Measurements from ENCODE around the gene ABR. TPM values are rescaled to one million over a fixed set of nuclear protein-coding genes. Genes with fewer than 3 reads are reported as not detected.

ABR gene
- total and polyA plus RNA-seq, 2 of the 8 experiments (the other 6 are each of a cell fraction or from before 2014, with no cell fraction given), result 44.8 to 47.2 TPM

DNA sequence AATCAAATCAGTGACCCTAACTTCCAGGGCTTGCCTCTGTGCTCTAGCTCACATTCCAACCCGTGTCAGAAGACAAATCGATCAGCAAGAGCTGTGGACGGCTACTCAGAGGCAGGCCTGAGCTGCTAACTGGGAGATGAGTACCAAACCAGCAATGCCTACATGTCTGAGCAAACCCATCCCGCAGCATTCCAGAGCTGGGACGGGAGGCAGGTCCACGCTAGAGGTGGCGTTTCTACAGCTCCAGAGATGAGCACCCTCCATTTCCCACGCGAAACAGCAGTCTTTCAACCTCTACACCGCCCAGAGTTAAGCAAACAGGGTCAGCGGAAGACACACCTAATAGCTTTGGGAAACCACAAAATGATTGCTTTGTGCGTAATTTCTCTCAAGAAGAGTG, 206.7 kb downstream of the ABR start:
- H3K23me2 ChIP-seq (ENCODE audit: low read depth, low read length), result peaks cover 4% of the 10 kb centered on the region
- H3K56ac ChIP-seq (replicated peaks; ENCODE audit: insufficient read length, low read depth, low read length), result no peak overlapping the region
- TF ChIP-seq SP2 (IDR thresholded peaks at IDR 0.05; ENCODE audit: low read length) (no peak), TEAD4 (IDR thresholded peaks at IDR 0.05; ENCODE audit: low read depth, low read length) (peak; percentile 46; the same call in 1 of the 2 replicates)
- no peak overlapping the region for H2AFZ ChIP-seq (ENCODE audit: low read length)
- no peak overlapping the region; a peak in 1 of 4 replicates for H3K4me2 ChIP-seq (ENCODE audit: insufficient read depth in 1 of 2, low read depth in 2 of 2, low read length in 2 of 2)
- POLR2A ChIA-PET (ENCODE audit: partially characterized antibody), result interaction anchor here (0.6 to 1.6 kb wide), 14 partner anchors 8 to 256 kb away, joined by 3 to 9 read pairs (median 3); no protein-coding TSS in a partner anchor
- peaks cover 22 to 96% of the 10 kb centered on the region in 2 experiments for H3K79me2 ChIP-seq (ENCODE audit: control insufficient read depth in 1 of 2, insufficient read depth in 2 of 2, low read length in 2 of 2)
- H3K79me1 ChIP-seq (ENCODE audit: low read depth, low read length), result peaks cover 24% of the 10 kb centered on the region
- H4K5ac ChIP-seq (ENCODE audit: insufficient read length, low read depth, low read length), result no peak overlapping the region
- no peak overlapping the region for H4K91ac ChIP-seq (replicated peaks; ENCODE audit: insufficient read length, low read length)
- no peak overlapping the region for H3K4me3 ChIP-seq (ENCODE audit: extremely low read depth in 1 of 4, insufficient read depth in 2 of 4, low read depth in 3 of 4, low read length in 4 of 4)
- no peak overlapping the region; the same call in 1 of the 2 replicates for H3K18ac ChIP-seq (ENCODE audit: extremely low read depth, low read length)
- CTCF ChIA-PET (ENCODE audit: partially characterized antibody), result interaction anchor here (0.5 to 17.5 kb wide), 16 partner anchors 8 to 218 kb away, joined by 3 to 258 read pairs (median 3); partner anchors contain the start of gene TIMM22
- H2AK5ac ChIP-seq (ENCODE audit: low read depth, low read length), result no peak overlapping the region
- no peak overlapping the region for H3K14ac ChIP-seq (ENCODE audit: insufficient read length)
- H2BK12ac ChIP-seq (ENCODE audit: low read depth, low read length), result peak overlapping the region; percentile 13; the same call in 1 of the 2 replicates
- no peak overlapping the region for H2BK120ac ChIP-seq (replicated peaks; ENCODE audit: low read depth, low read length)
- H3K27me3 ChIP-seq (replicated peaks in 1 of 4; ENCODE audit: control insufficient read depth in 3 of 4, extremely low read depth in 1 of 4, insufficient read depth in 3 of 4, low read length in 3 of 4), result no peaks in the 10 kb centered on the region
- H3K4ac ChIP-seq (replicated peaks; ENCODE audit: insufficient read length, low read depth, low read length), result no peak overlapping the region
- H2BK20ac ChIP-seq (ENCODE audit: low read length), result peak overlapping the region; percentile 2; the same call in 1 of the 2 replicates
- DNase-seq (ENCODE audit: low read depth in 1 of 2, low spot score in 2 of 2) (no peak), FAIRE-seq (no peak)
- WGBS, 2 experiments (ENCODE audit: extremely low coverage in 1 of 2, insufficient coverage in 1 of 2, insufficient read length in 1 of 2, insufficient replicate concordance in 2 of 2, low coverage in 1 of 2, low lambda C conversion rate in 2 of 2, missing lambda C conversion rate in 1 of 2), result 78% methylated on average over 12 of the region's 12 CpGs; no CpG with 5 or more reads in 1 of the 2 experiments
- H2BK5ac ChIP-seq (ENCODE audit: low read depth, low read length), result no peak overlapping the region; the same call in 1 of the 2 replicates
- no peak overlapping the region for H3K23ac ChIP-seq (ENCODE audit: insufficient read length)
- peaks cover 7 to 11% of the 10 kb centered on the region in 2 experiments for H4K20me1 ChIP-seq (replicated peaks in 1 of 2; ENCODE audit: control insufficient read depth in 1 of 2, insufficient read depth in 2 of 2, low read length in 2 of 2)
- H4K8ac ChIP-seq (ENCODE audit: extremely low read depth, insufficient read depth, low read length), result no peak overlapping the region
- no peaks in the 10 kb centered on the region for H3K9me3 ChIP-seq (ENCODE audit: insufficient read depth in 2 of 2, low read depth in 1 of 2, low read length in 1 of 2)
- H2BK15ac ChIP-seq (ENCODE audit: low read length), result 0 out of 2 replicates have a peak overlapping the region, but pooled peaks have one; percentile 20
- H3K27ac ChIP-seq (ENCODE audit: low read depth, low read length), result no peak overlapping the region
- no peaks in the 10 kb centered on the region; a peak in 2 of 8 replicates for H3K36me3 ChIP-seq (ENCODE audit: control insufficient read depth in 2 of 4, insufficient read depth in 4 of 4, low read length in 3 of 4)
- H3K9ac ChIP-seq (replicated peaks in 1 of 4; ENCODE audit: extremely low read depth in 1 of 4, low read depth in 3 of 4, low read length in 3 of 4), result no peak overlapping the region
- peaks cover 10 to 39% (median 24%) of the 10 kb centered on the region in 4 experiments for H3K4me1 ChIP-seq (replicated peaks in 1 of 4; ENCODE audit: control insufficient read depth in 3 of 4, insufficient read depth in 4 of 4, low read length in 3 of 4)
